Fibroblast of peridontal ligament (primary cell): ENCODE data around the gene CYB5RL.
"Not testable (repeated sequence)": the region's sequence is repeated elsewhere in the genome, so short reads cannot be mapped to it uniquely, and the experiment has no call there.

Source experiments
- DNase-seq: peaks from one replicate; pipeline ENCODE4 v3.0.0-alpha.2; 2010; ENCODE audit errors: extremely low read depth

Gene CYB5RL

DNA sequence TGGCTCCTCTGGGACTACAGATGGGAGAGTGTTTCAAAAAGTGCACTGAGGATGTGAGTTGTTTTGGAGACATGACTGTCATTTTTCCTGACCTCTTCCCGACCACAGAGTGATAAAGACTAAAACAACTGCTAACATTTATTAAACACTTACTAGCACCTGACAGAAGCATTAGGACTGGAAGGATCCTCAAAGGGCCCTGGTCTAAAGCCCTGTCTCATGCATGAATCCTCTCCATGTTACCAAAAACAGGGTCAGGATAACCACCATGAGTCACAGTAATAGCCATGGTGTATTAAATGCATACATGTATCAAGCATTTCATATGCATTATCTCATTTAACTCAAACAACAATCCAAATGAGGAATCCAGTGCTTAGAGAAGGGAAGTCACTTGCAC lies 11.5 kb downstream of the CYB5RL start:
- no peak for DNase-seq

- no peak for DNase-seq
Measured at GRCh38 chr1:54186056-54186455, 13.8 kb downstream of the CYB5RL start.

DNA sequence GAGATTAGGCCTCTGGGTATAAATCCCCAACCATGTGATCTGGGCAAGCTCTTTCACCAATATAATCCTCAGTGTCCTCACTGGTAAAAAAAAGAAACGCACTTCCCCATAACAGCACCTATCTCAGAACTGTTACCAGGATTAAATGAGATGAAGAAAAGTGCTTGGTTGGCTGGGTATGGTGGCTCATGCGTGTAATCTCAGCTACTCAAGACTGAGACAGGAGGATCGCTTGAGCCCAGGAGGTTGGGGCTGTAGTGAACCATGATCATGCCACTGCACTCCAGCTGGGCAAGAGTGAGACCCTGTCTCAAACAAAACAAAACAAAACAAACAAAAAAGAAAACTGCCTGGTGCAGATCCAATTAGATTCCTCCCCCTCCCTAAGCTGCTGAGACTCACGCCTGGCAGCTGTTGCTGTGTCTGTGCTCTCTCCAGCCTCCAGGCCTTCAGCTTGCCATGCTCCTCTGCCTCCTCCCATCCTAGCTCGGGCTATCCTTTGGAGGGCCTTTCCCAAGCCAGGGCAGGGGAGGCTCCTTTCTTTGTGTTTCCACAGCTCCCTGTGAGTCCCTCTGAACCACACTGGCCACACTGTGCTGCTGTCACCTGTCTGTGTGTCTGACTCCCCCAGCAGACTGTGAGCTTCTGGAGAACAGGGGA lies 19.0 kb downstream of the CYB5RL start:
- DNase-seq: no peak

- DNase-seq: no peak
Measured at GRCh38 chr1:54178296-54179070, 21.3 kb downstream of the CYB5RL start.

GRCh38 chr1:54177726-54178125 lies 22.1 kb downstream of the CYB5RL start:
- DNase-seq: no peak

DNA sequence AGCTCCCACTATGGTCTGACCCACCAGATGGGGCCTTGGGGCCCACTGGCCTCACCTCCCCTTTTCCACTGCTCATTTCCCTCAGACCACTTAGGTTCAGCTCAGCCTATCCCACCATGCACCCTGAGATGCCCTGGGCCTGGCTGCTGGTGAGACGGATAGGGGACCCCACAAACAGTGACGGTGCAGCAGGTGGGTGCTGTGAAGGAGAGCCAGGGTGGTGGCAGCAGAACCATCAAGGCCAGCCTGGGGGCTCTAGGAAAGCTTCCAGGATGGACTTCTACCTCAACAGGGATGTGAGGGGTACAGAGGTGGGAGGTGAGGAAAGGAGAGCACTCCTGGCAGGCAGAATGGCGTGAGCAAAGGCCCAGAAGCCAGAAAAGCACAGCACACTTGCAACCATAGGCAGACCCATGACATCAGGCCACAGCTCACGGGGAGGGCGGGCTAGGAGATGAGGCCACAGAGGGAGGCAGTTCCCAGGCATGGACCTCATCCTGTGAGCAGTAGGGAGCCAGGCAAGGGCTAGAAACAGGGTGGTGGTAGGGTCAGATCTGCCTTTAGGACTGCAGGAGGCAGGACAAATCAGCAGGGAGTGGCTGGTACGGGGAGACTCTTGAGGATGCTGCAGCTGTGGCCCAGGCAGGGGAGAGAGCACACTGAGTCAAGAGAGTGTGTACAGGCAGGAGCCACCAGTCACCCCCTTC lies 23.1 kb downstream of the CYB5RL start:
- DNase-seq: no peak

GRCh38 chr1:54174106-54174505 lies 25.7 kb downstream of the CYB5RL start:
- DNase-seq: no peak

- no peak for DNase-seq
Measured at GRCh38 chr1:54173681-54174080, 26.1 kb downstream of the CYB5RL start.

- peak; percentile 2 for DNase-seq
Measured at GRCh38 chr1:54172614-54173599, 26.9 kb downstream of the CYB5RL start.

DNA sequence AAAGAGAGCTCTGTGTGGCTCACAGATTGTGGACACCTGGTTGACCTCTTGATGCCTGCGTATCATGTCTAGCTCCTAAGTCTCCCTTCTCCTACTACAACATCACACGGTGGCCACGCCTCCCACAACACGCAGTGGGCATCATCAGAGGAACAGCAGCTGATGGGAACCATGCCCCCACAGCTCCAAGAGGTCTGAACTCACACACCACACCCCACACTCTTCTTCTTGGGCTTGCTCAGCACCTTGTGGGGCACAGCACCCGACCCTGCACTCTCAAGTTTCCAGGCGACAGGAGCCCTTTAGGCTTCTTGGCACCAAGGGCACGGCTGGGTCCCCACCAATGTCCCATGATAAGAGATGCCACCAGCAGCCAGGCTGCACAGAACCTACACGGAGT lies 28.2 kb downstream of the CYB5RL start:
- DNase-seq: no peak

GRCh38 chr1:54171016-54171415 lies 28.8 kb downstream of the CYB5RL start:
- no peak for DNase-seq

DNA sequence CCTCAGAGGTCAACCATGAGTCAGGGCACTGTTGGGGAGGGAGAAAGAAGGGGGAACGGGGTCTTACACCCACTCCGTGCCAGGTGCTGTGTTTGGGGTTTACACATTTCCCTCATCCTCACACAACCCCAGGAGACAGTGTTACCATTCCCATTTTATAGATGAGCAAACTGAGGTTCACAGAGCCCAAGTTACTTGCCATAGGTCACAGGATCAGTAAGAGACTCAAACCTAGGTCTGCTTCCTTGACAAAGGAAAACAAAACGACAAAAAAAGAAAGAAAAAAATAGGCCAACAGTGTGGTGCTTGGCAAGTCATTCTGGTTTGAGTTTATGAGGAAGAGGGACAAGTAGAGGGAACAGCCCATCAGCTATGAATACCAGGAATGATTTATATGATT lies 30.8 kb downstream of the CYB5RL start:
- no peak for DNase-seq

GRCh38 chr1:54168206-54168965 lies 31.4 kb downstream of the CYB5RL start:
- DNase-seq: no peak

DNA sequence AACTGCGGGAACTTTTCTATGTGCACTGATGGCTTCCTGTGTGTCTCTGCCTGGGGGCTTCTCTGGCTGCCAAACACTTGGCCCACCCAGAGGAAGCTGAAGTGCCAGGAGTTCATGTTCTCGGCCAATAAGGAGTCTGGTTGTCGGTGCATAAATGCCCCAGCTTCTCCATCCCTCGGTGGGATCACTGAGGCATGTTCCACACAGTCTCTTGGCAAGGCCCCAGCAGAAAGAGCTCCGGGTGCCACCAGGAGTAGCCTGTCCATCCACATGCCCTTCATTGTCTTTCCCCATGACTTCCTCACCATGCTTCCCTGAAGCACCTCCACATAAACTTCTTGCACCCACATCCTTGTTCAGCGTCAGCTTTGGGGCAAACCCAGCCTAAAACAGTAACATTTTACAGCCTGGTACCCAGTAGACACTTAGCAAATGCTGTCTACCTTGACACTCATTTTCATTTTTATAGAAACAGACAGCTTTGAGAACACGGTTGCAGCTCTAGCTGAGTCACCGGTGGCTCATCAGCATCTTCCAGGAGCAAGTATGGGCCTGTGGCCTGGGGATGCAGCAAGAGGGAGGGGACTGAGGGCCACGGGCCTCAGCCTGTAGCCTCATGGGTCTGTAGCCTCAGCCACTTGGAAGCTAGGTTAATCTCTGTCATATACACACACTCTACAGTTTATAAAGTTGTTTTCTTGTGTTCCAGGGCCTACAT lies 32.2 kb downstream of the CYB5RL start:
- peak; percentile 25 for DNase-seq

GRCh38 chr1:54166357-54166756 lies 33.5 kb downstream of the CYB5RL start:
- DNase-seq: not testable (repeated sequence)

DNA sequence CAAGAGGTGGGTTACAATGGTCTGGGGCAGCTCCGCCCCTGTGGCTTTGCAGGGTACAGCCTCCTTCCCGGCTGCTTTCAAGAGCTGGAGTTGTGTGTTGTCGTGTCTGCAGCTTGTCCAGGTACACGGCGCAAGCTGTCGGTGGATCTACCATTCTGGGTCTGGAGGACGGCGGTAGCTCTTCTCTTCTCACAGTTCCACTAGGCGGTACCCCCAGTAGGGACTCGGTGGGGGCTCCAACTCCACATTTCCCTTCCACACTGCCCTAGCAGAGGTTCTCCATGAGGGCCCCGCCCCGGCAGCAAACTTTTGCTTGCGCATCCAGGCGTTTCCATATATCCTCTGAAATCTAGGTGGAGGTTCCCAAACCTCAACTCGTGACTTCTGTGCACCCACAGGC lies 34.7 kb downstream of the CYB5RL start:
- DNase-seq: no peak

DNA sequence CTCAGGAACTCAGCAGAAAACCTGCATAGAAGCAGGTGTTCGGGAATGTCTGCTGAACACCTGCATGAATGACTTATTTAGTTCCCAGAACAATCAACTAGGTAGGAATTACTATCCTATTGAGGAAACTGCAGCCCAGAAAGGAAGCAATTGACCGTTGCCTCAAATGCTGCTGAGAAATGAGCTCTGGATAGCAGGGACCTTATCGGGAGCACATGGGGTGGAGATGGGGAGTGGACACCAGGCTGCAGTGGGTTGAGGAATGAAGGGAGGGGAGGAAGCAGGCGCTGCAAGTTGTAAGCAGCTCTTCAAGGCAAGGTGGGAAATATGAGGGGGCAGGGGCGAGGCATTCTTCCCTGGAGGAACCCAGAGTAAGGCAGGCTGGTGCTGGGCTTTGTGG lies 36.3 kb downstream of the CYB5RL start:
- DNase-seq: no peak

DNA sequence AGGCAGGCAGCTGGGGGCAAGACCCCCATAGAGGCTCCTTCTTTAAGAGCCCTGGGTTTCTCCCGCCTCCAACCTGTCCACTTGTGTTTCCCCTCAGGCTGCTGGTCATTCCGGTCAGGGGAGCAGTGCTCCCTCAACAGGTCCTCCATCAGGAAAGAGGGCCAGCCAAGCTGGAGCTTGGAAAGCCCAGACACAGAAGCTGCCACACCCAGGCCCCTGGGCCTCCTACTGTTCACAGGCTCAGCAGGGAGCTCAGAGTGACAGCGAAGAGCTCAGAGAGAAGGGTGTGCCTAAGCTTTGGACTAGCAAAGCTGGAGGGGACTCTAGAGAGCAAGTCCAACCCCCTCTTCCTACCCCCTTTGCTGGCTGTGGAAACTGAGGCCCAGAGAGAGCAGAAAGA lies 36.8 kb downstream of the CYB5RL start:
- DNase-seq: no peak

DNA sequence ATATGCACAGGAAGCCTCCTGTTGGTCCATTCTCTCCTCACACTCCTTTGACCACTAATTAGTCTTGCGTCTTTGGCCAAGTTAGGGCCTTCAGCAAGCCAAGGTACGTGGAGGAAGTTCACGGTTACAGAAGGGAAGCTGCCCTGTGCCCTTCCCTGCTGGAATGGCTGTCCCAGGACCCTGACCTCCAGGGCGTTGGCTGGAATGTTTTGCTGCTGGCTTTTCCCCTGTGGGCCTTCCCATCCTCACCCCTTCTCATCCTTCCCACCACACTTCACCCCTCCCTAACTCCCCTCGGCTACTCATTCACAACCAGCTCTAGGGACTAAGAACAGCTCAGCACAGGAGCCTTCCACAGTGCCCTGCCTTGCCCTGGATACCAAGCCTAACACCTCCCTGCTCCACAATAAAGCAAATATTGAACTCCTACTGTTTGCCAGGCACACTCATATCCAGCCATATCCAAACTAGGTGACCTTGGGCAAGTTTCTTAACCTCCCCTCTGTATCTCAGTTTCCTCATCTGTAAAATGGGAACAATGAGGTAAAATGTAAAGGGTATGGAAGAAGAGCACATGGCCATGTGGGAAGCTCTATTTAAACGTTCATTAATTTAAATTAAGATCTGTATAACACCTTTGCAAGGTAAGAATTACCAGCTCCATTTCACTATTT lies 38.2 kb downstream of the CYB5RL start:
- no peak for DNase-seq

- DNase-seq: no peak
Measured at GRCh38 chr1:54160351-54160750, 39.5 kb downstream of the CYB5RL start.
